HG02870 (cell line): ENCODE measurements around the gene DDX39A.
"Not testable (repeated sequence)": the region's sequence is repeated elsewhere in the genome, so short reads cannot be mapped to it uniquely, and the experiment has no call there.

ENCODE experiments used
- ATAC-seq: cut with Tn5 transposase; IDR thresholded peaks from one replicate; pipeline ENCODE4 v1.9.1; 2021; ENCODE audit warnings: mild to moderate bottlenecking, moderate library complexity; ENCODE audit not compliant: unreplicated experiment

Gene DDX39A

DNA sequence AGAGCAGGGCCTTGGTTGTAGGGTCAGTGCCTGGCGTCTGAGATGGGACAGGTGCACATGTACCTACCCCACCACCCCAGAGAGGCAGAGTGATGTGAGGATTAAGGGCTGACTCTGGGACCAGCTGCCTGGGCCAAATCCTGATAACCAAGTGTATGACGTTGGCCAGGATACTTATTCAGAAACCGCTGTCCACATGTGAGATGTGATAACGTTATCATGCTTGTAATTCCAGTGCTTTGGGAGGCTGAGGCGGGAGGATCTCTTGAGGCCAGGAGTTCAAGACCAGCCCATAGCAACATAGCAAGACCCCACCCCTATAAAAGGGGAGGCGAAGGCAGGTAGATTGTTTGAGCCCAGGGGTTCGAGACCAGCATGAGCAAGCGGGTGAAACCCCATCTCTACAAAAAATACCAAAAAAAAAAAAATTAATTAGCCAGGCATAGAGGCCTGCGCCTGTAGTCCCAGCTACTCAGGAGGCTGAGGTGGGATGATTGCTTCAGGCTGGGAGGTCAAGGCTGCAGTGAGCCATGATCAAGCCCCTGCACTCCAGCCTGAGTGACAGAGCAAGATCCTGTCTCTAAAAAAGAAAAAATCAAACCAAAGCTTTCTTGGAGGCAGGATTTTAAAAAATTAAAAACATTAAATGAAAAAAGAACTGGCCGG is 27.9 kb downstream of the DDX39A start:
- ATAC-seq: no peak

DNA sequence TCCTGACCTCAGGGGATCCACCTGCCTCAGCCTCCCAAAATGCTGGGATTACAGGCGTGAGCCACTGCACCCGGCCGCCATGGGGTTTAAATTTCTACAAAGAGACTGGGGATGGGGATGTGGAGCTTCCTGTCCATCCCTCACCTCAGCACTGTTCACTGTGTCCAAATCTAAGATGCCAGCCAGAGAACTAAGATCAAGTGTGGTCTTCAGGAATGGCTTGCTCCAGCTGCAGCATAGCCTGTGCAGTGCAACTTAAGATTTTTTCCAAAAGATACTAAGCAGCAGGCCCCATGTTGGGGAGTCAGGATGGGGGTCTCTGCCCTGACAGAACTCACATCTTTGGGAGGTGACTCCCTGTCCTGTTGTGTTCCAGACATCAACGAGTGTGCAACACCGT is 28.6 kb downstream of the DDX39A start:
- no peak for ATAC-seq

DNA sequence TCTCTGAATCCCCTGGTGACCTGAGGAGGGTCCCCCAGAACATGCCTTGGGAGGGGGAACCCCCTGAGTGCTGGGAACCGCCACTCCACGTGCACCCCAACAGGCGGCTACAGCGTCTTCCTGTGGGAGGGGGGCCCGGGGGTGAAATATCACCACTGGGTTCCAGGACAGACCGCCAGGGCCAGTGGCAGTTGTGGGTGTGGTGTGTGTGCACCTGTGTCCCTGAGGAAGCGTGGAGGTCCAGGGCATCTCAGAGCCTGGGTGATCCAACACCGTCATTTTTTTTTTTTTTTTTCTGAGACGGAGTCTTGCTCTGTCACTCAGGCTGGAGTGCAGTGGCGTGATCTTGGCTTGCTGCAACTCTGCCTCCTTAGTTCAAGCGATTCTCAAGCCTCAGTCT is 33.6 kb downstream of the DDX39A start:
- no peak for ATAC-seq

DNA sequence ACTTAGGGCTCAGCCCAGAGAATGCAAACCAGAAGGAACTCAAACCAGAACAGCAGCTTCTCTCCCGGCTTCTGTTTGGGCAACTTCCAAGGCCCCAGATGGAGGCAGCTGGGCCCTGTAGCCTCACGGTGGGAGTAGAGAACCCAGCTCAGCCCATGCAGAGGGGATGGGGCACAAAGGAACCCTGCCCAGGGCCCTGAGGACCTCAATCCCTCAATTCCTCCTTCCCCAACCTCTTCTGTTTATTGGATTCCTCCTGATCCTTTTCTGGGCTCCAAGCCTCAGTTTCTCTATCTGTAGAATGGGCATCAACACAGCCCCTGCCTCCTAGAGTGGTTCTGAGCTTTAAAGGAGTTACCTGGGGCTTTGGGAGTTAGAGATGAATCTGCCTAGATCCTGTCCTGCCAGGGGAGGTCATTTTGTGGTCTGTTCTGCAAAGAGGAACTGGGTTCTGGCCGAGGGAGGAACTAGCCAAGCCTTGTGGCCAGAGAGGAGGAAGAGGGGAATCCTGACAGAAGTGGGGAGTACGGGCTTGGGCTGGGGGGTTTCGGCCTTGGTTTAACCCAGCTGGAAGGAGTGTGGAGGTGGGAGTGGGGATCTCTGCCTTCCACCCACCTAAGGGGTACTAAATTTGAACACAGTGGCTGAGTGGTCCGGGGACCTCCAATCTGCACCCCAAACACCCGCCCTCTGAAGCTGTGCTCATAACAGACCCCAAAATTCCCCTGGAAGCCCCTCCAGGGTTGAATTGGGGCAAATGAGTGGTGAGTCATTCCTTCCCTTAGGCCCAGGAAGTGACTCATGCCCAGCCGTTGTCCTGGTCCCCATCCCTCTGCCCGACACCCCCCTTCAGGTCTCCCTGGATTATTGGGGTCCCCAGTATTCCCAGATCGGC is 35.2 kb downstream of the DDX39A start:
- ATAC-seq: no peak

DNA sequence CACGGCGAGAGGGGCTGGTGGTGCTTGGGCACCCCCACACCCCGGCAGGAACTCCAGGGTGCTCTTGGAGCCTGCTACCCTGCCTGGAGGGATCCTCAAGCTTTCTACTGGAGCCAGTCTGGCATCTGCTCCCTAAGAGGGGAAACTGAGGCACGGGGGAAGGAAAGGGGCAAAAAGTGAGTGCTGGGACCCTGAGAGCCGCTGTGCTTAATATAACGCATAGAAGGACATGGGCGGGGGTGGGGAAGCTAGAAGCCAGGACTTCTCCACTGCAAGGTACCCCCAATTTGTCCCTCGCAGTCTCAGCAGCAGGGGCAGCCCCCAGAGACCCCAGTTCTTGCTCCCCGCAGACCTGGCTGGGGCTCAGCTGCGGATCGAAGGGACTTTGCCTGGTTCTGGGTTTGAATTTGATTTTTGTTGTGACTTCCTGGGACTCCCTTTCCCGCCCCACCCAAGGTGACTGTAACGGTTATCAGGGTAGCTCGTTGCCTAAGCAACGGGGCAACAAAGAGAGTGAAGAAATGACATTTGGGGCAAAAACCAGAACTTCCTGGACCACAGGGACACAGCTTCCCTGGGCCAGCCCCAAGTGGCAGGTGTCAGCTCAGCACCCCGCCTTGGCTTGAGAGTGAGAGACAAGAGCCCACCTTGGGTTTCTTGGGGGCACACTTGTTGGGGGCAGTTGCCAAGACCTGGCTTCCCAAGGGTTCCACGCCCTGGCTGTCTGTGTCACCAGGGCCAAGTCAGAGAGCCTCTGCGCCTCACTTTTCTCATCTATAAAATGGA is 37.3 kb downstream of the DDX39A start:
- no peak for ATAC-seq

DNA sequence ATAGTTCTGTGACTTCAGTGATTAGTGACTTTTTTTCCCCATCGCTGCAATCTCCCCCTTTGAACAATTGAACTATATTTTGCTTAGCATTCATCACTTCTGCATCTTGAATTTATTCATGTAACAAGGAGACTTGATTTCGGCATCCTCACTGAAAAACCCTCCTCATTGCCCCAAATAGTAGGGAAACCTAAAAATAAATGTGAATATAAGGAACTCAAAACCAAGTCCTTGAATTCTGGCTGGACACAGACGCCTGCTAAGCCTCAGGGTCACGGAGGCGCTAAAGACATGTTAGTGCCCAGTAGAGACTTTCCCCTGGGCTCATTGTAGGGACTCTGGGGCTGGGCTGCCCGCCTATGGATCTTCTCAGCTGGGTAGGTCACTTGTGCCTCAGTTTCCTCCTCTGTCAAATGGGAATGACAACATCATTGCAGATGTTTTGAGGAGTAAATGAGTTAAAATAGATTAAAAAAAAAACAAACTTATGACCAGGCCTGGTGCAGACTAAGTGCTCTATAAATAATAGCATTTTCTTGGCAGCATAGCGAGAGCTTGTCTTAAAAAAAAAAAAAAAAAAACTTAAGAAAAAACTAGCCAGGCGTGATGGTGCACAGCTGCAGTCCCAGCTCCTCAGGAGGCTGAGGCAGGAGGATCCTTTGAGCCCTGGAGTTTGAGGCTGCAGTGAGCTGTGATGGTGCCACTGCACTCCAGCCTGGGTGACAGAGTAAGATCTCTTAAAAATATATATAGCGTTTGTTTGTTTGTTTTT is 39.7 kb downstream of the DDX39A start:
- no peak for ATAC-seq

DNA sequence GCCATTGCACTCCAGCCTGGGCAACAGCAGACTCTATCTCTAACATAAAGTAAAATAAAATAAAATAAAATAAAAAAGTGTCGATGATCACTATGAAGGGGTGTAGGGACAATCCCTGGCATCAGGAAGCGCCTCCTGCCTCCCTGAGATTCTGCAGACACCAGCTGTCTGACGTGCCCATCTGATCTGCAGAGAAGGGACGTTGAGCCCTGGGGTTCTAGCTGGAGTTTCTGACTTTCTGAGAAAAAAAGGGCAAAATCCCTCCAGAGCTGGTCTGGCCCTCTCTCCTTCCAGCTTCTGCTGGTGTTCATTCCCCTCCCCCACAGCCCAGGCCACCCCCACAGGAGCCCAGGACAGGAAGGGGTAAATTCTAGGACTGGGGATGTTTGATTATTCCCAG is 40.3 kb downstream of the DDX39A start:
- ATAC-seq: no peak

DNA sequence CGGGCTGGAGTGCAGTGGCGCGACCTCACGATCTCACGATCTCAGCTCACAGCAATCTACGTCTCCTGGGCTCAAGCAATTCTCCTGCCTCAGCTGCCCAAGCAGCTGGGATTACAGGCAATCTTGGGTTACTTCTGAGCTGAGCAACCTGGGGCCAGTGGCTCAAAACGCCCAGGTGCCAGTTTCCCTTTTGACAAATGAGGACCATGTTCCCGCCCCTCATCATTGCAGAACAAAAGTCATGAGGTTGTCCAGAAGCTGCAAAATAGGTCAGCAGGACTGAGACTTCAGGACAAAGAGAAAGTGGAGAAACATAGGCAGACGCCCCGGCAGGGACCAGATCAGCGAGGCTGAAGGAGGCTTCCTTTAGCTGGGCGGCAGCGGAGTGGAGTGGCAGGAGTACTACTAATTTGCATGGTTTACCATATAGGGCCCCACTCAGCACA is 41.2 kb downstream of the DDX39A start:
- no peak for ATAC-seq

DNA sequence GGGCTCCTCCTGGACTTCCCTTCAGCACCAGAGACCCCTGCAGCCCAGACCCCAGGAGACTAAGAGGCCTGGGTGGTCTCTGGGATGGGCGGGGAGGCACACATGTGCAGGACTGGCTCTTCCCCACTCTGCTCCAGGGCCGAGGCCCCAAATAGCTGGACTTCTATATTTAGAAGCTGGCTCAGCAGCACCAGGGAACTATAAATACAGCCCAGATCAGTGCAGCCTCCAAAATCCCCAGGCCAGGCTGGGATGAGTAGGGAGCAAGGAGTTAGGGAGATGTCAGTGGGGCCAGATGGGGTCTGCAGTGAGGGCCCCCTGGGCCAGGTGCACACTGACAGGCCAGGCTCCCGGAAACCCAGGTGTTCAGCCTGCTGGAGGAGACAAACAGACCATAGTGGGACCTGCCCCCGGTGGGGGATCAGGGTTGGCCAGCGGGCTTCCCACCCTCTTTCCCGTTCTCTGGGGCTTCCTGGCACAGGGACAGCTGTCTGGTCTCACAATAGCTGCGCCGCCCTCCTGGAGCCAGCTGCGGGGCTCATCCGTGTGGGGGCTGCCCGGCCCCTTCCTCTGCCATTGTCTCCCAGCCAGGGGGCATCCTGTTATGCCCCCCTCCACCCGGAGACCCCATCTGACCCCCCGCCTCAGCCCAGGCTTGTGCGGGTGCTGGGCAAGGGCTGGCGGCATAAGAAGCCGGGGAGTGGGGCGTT is 43.4 kb downstream of the DDX39A start:
- no peak for ATAC-seq

DNA sequence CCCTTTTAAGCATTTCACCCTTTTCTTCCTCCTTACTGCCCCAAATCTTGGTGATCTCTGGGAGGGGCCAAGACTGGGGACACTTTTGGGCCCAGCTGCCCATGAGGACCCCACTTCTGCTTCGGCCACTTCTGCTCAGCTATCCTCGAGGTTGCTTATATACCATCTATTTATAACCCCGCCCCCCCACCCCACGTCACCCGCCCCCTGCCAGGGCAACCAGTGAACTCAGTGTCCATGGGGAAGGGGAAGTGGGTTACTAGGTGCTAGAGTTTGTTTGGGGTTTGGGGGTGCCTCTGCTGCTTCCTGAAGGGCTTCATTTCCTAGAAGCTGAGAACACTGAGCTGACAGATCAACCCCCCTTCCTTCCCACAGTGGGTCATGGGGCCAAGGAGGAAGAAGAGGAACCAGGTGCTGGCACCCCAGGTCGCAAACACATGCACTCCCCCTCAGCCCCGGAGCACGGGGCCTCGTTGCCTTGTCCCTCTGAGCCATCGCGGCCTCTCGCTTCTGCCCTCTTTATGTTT is 44.0 kb downstream of the DDX39A start:
- ATAC-seq: no peak

DNA sequence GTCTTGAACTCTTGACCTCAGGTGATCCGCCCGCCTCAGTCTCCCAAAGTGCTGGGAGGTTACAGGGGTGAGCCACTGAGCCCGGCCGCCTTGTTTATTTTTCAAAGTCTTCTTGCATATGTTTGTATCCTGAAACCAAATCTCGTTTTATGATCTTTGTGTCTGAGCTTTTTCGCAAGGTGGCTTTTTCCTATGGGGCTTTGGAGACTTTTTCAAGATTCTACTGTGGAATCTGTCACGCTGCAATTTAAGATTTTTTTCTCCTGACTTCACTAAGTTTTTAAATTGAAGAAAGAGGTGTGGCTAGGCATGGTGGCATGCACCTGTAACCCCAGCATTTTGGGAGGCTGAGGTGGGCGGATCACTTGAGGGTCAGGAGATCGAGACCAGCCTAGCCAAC is 44.8 kb downstream of the DDX39A start:
- ATAC-seq: not testable (repeated sequence)

DNA sequence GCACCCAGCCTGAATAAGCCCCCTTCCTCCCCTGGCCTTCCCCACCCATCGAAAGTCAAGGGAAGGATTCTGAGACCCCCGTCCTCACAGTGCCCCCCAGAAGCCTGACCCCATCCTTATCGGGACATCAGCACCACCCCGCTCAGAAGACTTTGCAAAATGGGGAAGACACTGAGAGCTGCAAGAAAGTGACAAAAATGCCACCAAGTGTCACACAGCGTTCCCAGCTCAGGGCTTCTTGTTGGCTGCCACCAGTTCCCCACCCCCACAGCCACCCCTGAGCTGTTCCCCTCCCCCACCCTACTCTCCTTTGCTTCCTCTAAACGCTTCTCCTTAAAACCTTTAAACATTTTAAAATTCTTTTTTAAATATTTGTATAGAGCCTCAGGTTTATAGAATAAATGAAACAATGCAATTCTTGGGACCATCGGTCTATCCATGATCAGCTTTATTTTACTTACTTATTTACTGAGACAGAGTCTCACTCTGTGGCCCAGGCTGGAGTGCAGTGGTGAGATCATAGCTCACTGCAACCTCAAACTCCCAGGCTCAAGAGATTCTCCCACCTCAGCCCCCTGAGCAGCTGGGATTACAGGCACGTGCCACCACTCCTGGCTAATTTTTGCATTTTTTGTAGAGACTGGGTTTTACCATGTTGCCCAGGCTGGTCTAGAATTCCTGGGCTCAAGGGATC is 46.6 kb downstream of the DDX39A start:
- ATAC-seq: not testable (repeated sequence)

DNA sequence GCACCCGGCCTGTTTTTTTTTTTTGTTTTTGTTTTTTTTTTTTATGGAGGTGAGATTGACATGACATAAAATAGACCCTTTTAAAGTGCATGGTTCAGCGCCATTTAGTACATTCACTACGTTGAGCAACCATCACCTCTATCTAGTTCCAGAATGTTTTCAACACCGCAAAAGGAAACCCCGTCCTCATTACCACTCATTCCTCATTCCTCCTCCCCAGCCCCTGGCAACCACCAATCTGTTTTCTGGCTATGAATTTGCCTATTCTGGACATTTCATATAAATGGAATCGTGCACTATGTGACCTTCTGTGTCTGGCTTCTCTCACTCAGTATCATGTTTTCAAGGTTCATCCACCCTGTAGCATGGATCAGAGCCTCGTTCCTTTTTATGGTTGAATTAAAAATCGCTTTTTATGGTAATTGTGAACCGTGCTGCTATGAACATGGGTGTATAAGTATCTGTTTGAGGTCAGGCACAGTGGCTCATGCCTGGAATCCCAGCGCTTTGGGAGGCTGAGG is 47.8 kb downstream of the DDX39A start:
- ATAC-seq: no peak

DNA sequence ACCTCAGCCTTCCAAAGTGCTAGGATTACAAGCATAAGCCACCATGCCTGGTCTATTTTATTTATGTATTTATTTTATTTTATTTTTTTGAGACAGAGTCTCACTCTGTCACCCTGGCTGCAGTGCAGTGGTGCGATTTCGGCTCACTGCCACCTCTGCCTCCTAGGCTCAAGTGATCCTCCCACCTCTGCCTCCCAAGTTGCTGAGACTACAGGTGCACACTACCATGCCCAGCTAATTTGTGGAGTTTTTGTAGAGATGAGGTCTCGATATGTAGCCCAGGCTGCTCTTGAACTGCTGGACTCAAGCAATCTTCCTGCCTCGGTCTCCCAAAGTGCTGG is 48.2 kb downstream of the DDX39A start:
- no peak for ATAC-seq

DNA sequence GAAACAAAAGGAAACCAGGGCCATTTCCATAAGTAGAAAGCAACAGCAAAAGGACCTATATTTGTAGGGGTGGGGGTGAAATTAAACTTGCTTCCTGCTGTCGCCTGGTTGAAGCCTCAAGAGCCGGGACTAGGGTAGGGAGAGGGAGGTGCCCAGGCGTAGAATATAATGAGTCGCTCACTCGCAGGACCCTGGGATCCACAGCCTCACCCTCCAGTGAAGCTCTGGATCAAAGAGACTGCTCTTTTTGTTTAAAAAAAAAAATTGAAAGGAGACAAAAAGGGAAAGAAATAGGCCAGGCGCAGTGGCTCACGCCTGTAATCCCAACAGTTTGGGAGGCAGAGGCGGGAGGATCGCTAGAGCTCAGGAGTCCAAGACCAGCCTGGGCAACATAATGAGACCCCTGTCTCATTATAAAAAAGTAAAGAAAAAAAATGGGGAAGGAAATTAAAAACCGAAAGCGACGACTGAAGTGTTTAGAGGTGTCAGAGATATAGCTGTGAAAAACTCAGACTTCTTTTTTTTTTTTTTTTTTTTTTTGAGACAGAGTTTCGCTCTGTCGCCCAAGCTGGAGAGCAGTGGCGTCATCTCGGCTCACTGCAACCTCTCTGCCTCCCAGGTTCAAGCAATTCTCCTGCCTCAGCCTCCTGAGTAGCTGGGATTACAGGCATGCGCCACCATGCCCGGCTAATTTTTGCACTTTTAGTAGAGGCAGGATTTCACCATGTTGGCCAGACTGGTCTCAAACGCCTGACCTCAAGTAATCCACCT is 48.8 kb downstream of the DDX39A start:
- ATAC-seq: no peak

DNA sequence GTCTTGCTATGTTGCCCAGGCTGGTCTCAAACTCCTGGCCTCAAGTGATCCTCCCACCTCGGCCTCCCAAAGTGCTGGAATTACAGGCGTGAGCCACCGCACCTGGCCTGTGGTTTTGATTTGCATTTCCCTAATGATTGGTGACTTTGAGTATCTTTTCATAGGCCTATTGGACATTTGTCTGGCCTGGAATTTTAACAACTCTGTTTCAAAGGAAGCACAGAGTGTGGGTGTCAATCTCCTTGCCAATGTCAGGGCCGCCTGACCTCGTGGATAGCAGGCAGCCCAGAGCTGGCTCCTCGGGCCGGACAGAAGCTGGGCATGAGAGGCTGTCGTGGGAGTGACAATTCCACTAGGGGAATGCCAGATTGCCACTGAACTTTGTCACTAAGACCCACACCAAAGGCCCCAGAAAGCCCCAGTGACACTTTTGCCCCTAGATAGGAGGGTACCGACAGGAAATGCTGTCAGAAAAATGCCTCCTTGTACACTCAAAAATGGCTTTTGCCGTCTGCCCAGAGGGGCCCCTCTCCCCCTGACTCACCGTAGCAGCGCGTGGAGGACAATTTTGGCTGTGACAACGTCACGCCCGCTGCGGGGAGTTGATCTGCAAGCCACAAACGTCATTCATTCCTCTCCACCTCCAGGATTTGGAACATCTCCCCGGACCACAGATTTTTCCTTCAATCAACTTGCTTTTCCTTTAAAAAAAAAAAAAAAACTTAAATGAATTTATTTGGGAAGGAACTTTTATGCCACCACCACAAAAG is 49.6 kb downstream of the DDX39A start:
- no peak for ATAC-seq

DNA sequence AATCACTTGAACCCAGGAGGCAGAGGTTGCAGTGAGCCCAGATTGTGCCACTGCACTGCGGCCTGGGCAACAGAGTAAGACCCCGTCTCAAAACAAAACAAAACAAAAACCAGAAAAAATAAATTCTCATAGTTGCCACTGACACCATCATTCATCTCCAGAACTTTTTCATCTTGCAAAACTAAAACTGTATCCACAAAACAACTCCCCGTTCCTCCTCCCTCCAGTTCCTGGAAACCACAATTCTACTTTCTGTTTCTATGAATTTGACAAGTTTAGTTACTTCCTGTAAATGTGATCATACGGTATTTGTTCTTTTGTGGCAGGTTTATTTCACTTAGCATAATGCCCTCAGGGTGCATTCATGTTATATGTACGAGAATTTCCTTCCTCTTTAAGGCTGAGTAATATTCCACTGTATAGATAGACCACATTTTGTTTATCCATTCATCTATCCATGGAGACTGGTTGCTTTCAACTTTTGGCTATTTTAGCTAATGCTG is 51.1 kb downstream of the DDX39A start:
- ATAC-seq: no peak
